Measurements from ENCODE around the gene RBCK1.

GRCh38 chr20:368915-369314 lies 39.2 kb upstream of the RBCK1 start:
- TF ChIP-seq CTCF (IDR thresholded peaks at IDR 0.05), result no peak
- no peak for TF ChIP-seq POLR2AphosphoS5 (IDR thresholded peaks at IDR 0.05; ENCODE audit: insufficient read depth in 1 of 2, low read depth in 1 of 2)
- no peak for TF ChIP-seq POLR2A (IDR thresholded peaks at IDR 0.05)

Measured in vagina (tissue), 2 donors.